HFF-Myc (cell line): ENCODE results near the gene ENTPD8.

ENCODE experiments used
- DNase-seq: peaks from one replicate; pipeline ENCODE4 v3.0.0-alpha.2; 2011; ENCODE audit warnings: low read depth; ENCODE audit errors: extremely low read depth
- H3K4me3 ChIP-seq: replicated peaks from 2 replicates; pipeline ENCODE4 v1.5.1; 2011; ENCODE audit warnings: low read depth, mild to moderate bottlenecking, control low read depth, low read length
- TF ChIP-seq, protein P1 (sequence below): IDR thresholded peaks from 2 replicates; pipeline ENCODE4 v1.5.1; 2012; ENCODE audit warnings: mild to moderate bottlenecking, low read depth, low read length, control low read depth; ENCODE audit errors: missing control alignments

Gene ENTPD8

DNA sequence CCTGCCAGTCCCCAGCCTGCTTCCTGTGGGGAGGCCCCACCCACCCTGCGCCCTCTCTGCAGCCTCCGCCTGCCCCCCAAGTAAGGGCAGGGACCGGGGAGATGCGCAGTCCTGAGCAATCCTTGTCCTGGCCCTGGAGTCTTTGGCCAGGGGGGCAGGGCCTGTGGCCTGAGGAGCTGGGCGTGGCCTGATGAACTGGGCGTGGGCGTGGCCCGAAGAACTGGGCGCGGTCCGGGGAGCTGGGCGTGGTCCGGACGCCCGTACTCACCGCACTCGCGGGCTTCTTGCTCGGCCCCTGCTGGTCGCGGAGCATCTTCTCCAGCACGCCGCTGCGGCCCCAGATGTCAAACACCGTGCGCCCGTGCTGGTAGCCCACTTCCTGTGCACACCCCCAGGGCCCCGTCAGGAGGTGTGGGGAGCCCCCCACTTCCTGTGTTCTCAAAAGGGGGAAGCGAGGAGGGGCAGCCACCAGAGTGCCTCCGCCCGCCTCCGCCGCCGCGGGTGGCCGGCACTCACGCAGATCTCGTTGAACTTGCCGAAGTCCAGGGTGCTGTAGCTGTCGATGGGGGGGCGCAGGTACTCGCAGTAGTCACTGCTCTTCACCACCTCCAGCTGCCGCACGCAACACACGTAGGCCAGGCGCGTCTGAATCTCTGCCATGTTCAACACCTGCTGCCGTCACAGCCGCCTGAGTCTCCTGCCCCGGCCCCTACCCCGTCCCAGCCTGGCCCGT is 20.7 kb upstream of the ENTPD8 start:
- TF ChIP-seq, protein P1, sequence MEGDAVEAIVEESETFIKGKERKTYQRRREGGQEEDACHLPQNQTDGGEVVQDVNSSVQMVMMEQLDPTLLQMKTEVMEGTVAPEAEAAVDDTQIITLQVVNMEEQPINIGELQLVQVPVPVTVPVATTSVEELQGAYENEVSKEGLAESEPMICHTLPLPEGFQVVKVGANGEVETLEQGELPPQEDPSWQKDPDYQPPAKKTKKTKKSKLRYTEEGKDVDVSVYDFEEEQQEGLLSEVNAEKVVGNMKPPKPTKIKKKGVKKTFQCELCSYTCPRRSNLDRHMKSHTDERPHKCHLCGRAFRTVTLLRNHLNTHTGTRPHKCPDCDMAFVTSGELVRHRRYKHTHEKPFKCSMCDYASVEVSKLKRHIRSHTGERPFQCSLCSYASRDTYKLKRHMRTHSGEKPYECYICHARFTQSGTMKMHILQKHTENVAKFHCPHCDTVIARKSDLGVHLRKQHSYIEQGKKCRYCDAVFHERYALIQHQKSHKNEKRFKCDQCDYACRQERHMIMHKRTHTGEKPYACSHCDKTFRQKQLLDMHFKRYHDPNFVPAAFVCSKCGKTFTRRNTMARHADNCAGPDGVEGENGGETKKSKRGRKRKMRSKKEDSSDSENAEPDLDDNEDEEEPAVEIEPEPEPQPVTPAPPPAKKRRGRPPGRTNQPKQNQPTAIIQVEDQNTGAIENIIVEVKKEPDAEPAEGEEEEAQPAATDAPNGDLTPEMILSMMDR, result no peak
- no peak overlapping the region; the same call in 1 of the 2 replicates for H3K4me3 ChIP-seq
- no peak for DNase-seq

DNA sequence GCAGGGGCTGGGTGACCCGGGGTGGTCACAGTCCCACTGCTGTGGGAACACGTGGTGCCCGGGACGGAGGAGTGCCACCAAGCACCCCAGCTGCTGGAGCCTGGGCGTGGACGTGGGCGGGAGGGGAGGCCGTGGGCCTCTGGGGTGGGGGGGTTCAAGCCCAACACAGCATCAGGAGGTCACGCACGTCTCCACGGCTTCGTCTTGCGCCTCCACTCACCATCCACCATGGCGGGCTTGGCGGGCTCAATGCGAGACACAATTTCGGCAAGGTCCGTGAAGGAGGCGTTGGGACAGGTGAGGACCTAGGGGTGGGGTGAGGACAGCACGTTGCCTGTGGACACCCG is 20.1 kb upstream of the ENTPD8 start:
- no peak overlapping the region for H3K4me3 ChIP-seq
- DNase-seq, result no peak
- TF ChIP-seq, protein P1, result no peak

DNA sequence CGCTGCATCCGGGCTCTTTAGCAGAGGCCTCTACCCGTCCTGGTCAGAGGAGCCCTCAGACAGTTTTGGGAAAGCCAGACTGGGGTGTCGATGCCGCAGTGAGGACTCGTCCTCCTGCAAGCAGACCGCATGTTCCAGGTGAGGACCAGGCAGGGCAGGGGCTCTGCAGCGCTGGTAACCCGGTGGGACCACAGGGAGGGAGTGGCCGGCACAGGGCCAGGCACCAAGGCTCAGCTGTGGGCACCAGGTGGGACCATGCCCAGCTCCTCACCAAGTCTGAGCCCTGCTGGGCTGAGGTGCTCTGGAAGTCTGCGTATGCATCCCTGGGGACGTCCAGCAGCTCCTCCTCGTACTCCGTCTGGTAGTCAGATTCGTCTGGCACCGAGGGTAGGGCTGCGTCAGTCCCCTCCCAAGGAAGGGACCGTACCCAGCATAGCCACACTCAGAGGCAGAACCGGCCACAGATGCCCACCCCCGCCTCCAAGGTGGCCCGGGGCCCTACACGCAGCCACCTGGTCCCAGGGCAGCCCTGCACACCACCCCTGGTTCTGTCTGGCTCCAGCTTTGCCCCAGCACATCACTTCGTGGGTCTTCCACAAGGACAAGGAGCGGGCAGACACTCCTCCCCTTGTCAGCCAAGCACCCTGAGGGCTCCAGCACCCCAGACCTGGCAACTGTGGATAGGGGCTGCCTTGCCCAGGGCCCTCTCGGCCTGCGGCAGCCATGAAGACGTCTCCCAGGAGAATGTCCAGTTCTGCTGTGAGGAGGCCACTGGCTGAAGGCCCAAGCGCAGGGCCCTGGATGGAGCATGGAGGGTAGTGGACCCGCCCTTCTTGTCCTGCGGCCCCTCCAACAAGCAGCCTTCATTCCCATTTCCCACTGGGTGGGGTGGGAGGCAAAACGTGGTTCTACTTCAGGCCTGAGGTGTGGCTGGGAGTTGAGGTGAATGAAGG is 19.5 kb upstream of the ENTPD8 start:
- TF ChIP-seq, protein P1, result no peak
- DNase-seq, result no peak
- no peak overlapping the region for H3K4me3 ChIP-seq

DNA sequence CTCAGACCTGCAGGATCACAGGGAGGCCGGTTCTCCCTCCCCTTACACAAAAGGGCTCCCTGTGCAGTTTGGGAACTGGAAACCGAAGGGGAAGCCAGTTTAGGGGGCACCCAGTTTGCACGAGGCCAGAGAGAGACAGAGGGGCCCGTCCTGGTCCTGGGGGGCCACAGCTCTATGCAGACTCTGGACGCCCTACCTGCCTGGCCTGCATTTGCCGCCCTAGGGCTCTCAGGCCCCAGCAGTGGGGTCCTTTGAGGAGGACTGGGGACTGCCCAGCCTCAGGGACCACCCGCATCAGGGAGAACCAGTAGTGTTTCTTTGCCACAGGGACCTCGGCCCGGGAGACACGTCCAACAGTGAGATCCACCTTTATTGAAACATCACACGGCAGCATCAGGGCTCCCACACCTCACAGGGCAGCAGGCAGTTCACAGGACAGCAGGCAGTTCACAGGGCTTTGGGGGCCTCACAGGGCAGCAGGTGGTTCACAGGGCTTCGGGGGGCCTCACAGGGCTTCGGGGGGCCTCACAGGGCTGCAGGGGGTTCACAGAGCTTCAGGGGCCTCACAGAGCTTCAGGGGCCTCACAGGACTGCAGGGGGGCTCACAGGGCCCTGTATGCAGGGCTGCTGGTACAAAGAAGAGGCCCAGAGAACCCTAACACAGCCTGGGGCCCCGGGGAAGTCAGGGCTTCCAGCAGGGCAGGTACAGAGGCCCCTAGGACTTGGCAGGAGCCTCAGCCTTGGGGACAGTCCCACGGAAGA is 18.6 kb upstream of the ENTPD8 start:
- TF ChIP-seq, protein P1, result no peak
- DNase-seq, result no peak
- peak overlapping the region; percentile 17; the same call in 1 of the 2 replicates for H3K4me3 ChIP-seq

DNA sequence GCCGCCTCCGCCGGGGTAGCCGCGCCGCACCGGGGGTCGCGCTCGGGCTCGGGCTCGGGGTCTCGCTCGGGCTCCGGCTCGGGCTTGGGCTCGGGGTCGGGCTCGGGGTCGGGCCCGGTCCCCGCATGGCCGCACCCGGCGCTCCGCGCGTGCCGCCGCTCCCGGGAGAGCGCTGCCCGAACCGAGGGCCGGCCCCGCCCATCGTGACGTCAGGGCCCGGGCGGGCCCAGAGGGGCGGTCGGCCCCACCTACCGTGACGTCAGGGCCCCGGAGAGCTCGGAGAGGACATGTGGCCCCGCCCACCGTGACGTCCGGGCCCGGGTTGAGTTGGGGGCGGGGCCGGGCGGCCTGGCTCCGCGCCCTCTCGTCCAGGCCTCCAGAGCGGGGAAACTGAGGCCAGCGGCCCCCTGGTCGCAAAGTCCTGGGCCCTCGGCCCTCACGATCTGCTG is 18.0 kb upstream of the ENTPD8 start, which contains the start of gene NSMF:
Gene NSMF, minus strand, starts transcription at position 183 of the 449 bp plus-strand sequence. CDS start 232 bp downstream, outside the sequence.
- TF ChIP-seq, protein P1, result no peak
- DNase-seq, result no peak
- H3K4me3 ChIP-seq, result peak within 1 kb of the TSS; percentile 82
